ENCODE data around the gene L1CAM.

The L1CAM gene

DNA sequence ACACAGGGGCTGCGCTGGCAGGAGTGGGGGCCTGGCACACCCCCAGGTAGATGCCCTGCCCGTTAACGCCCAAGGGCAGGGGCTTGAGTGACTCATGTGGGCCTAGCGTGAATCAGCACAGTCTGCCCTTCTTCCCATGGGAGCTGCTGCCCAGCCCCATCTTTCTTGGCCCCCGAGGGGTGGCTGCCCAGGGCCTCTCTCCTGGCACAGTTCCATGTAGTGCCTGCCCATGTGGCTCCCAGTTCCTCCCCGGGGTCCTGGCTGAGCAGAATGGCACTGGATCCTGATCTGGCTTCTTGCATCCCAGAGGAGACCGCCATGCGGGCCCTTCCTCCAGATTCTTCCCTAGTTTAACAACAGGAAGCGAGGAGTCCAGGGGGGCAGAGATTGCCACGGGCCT, 16.4 kb upstream of the L1CAM start:
- DNase-seq: no peak

DNA sequence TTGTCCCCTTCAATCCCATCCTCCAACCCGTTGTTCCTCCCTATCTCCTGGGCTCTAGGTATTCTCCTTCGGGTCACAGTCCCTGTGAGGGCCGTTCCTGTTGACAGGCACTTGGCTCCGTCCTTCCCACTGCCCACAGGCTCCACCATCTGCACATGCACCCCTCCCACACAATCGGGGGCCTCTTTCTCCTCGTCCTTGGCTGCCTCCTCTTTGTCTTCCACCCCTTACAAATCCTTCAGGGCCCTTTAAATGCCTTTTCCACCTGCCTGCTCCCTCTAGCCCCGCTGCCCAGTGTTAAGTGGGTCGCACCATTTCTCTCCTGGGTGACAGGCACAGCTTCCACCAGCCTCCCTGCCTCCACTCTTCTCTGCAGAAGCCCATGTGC, 15.8 kb upstream of the L1CAM start:
- no peak for DNase-seq

DNA sequence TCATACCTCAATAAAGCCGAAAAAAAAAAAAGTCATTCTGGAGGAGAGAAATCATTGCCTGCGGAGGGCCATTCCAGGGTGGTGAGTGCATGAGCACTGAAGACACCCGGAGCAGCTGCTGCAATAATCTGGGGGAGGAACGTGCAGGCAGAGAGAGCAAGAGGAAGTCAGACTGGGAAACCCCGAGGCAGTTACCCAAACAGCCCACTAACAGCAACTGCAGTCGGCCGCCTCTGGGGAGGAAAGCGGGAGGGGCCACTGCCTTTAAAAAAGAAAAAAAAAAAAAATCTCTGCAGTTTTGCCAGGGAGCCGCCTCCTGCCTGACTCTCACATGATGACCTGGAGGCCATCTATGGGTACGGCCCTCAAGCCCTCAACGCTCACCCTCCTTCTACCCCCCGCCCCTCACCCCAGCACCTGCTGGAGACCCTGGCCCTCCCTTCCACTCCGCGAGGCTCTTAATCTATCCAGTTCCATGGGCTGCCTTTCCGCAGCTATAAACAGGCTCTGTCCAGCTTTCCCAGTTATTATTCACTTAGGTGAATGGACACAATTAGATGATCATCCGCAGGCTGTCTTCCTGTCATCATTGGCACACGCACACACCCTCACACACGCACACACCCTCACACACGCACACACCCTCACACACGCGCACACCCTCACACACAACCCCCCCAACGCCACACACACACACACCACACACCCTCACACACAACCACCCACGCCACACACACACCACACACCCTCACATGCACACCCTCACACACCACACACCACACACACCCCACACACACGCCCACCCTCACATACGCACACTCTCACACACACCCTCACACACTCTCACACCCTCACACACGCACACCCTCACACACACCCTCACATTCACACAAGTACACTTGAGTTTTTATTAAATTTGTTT, 15.1 kb upstream of the L1CAM start:
- DNase-seq: peak; percentile 21

DNA sequence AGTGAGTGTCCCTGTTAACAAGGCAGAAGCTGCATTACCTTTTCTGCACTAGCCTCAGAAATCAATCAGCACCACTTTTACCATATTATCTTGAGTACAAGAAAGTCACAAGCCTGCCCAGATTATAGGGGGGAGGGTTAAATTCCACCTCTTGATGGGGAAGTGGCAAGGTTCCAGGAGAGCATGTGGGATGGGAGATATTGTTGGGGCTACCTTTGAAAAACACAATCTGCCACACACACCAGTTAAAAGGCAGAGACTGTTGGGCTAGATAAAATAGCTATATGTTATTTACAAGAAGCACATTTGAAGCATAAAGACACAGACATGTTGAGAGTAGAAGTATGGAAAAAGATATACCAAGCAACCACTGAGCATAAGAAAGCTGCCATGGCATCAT, 11.9 kb upstream of the L1CAM start:
- DNase-seq: no peak

DNA sequence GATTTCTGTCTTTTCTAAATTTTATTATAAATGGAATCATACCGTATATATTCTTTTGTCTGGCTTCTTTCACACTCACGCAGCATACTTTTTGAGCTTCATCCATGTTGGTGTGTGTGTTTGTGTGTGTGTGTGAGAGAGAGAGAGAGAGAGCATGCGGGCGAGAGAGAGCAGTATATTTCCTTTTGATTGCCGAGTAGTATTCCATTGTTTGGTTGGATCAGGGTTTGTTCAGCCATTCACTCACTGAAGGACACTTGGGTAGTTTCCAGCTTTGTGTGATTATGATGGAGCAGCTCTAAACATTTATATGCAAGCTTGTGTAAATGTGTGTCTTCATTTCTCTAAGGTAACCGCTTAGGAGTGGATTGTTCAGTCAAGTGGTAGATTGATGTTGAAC, 3.1 kb upstream of the L1CAM start:
- DNase-seq: no peak

DNA sequence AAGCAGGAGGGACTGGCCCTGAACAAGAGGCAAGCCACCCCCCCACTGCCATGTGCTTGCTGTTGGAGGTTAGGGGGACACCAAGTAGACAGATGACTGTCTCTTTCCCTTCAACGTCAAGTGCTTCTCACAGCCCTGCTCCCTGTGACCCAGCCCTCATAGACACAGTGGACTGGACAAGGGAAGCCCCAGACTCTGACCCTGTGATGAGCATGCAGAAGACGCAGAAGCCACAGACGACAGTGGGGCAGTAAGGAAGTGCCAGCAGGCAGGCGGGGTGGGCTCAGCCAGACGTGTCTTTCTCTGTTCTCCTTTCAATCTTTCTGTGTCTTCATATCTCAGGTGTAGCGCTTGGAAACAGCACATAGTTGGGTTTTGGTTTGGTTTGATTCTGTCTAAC, 2.4 kb upstream of the L1CAM start:
- DNase-seq: no peak

DNA sequence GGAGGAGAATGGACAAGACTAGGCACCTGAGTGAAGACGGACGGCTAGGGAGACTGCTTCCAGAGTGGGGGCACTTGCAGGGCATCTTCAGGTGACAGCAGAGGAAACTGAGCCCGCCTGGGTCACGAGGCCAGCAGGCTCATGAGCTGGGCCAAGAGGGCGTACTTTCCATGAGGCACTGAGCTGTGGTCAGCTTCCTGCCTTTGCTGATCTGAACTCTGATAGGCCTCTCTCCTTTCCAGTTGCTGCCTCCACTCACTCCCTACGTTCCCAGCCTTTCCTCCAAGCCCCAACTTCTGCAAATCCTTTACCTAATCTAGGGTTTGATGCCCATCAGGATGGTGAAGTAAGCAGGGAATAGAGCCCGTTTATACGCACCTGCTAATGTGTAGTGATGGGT, 1.4 kb upstream of the L1CAM start:
- no peak for DNase-seq

DNA sequence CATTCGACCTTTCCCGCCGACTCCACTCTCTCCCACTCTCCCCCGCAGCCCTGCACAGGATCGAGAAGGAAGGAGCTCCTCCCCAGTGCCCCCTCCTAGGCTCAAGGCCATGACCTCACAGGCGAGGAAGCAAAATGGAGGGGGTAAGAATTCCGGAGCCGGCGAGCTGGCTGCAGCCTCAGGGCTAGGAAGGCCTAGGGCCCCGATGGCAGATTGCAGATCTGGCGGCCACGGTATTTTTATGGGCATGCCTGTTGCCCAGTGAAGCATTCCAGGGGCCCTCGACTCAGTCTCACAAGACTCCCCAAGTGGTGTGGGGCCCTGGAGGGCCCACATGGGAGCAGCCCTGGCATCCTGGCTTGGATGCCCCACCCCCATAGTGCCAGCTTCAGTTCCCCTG, 942 bp upstream of the L1CAM start:
- DNase-seq: no peak

DNA sequence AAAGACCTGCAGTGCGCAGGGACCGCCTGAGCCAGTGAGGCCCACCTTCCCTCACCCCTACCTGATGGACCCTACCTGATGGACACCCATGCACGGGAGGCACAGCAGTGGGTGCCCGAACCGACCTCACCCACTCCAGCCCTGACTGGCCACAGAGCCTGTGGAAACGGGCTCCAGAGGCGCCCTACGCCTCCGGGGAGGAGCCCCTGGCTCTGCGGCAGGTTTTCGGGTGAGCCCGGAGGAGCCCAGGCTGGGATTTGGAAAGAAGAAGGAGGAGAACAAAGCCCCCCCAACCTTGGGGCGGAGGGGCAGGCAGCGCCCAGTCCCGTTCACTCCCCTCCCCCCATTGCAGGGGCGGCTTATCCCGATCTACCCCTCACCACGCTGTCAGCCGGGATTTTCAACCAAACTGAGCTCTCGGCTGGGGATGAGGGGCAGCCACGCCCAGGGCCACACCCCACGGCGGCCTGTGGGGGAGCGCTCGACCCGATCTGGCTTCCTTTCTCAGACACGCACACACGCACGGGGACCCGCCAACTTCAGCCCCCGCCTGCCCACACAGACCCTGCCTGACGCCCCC, 675 bp downstream of the L1CAM start:
- no peak for DNase-seq

DNA sequence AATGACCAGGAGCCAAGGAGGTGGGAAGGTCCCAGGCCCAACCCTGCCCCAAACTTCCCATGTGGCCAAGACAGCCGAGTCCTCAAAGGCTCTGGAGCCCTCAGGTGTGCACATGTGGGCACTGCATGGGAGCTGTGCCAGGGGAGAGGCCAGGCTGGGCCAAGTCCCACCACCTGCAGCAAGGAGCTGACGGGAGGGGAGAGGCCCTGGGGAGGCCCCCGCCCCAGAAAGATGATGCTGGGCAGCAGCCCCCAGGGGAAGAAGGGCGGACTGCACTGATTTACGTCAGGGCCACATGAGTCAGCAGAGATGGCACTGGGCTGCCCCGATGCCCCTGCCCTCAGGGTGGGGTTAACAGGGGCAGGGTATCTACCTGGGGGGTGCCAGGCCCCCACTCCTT, 1.4 kb downstream of the L1CAM start:
- no peak for DNase-seq

DNA sequence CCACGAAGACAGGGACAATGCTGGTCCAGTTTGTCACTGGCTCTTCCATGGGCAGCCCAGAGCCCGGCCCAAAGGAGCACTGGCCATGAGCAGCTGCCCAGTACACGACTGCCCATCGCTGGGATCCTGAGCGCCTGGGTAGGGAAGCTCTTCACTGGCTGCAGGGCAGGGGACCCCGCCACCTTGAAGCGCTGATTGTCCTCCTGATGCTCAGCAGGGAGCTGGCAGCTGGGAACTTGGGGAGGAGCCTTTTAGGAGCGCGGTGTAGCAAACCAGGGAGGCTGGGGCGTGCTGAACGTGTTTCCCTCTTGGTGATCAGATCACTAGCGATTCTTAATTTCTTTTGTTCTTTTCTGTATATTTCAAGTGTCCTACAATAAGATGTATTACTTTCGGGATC, 1.8 kb downstream of the L1CAM start:
- no peak for DNase-seq

DNA sequence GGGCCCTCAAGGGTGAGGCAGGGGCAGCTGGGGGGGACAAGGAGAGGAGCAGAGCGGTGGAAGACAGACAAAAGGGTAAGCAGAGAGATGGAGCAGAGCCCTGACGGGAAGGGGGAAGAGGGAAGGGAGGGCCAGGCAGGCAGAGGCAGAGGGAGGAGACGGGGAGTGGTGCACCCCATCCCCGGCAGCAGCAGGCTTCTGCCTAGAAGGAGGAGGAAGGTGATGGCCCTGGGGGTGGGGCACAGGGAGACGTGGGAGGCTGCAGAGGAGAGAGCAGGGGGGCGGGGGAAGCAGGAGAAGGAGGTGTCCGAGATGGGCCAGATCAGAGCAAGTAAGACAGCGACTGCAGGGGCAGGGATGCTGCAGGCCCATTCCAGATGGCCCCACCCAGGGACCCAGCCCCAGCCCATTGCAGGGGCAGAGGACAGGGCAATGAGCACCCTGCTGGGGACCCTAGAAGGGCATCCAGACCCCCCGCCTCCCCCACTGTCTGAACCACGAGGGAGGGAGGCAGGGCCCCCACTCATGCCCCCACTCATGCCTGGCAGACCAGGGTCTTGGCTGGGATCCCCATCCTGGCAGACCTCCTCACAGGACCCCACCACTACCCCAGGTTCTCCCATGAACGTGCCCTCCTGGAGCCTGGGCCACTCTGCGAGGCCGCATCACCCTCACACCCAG, 2.7 kb downstream of the L1CAM start:
- DNase-seq: no peak

DNA sequence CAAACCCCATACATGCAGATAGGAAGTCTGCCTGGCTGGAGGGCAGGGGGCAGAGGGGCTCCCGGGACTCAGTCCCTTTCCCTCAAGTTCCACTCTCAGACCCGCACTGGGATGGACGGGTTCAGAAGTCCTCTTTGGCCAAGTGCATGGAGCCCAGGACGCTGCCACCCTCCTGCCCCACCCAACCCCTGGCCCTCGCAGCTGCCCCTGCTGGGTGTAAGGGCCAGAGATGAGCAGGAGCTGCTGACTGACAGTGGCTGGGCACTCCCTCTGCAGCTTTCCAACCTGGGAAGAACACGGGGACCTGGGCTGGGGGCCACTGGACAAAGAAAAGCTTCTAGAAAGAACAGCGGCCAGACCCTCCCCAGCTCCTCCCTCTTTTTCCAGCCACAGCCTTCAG, 3.4 kb downstream of the L1CAM start:
- DNase-seq: no peak

DNA sequence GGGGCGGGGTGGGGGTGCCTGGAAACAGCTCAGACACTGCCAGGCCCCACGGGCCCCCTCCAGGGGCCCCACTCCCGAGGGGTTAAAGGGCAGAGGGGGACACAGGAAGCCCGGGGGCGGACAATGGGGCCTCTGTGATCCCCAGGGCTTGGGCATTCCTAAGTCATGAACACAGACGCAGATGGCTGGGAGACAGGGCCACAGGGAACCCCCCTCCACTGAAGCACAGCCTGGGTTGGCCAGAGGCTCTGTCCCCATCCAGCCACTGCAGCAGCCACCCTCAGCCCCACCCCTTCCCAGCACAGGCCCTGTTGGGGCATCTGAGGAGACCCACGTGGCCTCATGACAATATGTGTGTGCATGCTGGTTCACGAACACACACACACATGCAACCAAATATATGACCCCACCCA, 3.9 kb downstream of the L1CAM start:
- DNase-seq: no peak

DNA sequence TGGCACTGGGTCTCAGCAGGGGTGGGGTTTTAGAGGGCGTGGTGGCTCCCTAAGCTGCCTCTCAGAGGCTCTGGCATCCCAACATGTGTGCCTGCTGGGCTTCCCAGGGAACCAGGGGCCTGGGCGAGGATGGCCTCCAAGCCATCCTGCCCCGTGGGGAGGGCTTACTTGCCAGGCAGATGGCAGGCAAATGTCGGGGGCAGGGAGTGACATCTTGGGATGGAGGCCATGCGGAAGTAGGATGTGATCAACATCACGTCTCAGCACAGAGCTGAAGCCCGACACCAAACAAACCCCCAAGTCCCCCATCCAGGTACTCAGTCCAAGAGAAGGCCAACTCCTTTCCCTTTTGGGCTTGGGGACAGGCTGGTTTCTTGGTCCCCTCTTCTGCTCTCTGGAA, 4.7 kb downstream of the L1CAM start:
- no peak for DNase-seq

DNA sequence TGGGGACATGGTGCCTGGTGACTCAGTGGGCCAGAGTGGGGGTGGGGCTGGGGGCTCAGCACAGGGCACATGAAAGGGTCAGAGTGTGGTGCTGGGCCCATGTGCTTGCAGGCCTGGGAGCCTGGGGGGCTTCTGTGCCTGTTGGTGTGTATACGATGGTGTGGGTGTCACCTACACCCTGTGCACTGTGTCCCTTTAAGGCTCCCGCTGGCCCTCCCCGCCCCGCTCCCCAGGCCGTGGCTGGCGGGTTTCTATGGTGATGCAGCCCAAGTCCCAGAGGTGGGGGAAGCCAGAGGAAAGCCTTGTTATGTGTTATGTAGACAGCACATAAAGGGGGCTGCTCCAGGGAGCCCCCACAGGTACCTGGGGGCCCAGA, 5.5 kb downstream of the L1CAM start:
- no peak for DNase-seq

DNA sequence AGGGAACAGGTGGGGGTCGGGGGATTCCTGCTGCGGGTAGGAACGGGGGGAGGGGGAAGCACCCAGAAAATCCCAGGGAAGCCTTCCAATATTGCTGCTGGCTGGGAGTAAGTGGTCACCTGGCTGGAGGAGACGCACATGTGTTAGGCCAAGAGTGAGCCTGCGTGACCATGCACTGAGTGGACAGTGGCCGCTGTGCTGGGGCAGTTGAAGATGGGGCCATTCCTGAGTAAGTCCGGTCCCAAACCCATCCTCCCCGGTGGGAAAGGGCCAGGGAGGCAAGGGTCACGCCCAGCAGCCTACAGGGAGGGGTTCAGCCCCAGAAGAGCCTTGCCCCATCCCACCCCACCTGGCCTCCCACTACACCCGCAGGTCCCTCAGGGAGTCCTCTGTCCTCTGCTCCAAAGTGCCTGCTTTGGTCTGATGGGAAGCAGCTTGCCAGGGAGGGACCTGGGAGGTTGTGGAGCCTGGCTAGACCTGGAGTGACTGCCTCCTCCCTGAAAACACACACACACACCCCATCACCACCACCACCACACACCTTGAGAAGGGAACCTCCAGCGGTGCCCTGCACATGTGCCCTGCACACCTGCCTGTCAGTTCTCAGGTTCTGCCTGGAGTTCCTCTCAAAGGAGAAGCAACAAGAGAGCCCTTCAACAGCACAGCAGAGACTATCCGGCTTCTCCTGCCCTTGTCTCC, 6.1 kb downstream of the L1CAM start:
- DNase-seq: no peak

DNA sequence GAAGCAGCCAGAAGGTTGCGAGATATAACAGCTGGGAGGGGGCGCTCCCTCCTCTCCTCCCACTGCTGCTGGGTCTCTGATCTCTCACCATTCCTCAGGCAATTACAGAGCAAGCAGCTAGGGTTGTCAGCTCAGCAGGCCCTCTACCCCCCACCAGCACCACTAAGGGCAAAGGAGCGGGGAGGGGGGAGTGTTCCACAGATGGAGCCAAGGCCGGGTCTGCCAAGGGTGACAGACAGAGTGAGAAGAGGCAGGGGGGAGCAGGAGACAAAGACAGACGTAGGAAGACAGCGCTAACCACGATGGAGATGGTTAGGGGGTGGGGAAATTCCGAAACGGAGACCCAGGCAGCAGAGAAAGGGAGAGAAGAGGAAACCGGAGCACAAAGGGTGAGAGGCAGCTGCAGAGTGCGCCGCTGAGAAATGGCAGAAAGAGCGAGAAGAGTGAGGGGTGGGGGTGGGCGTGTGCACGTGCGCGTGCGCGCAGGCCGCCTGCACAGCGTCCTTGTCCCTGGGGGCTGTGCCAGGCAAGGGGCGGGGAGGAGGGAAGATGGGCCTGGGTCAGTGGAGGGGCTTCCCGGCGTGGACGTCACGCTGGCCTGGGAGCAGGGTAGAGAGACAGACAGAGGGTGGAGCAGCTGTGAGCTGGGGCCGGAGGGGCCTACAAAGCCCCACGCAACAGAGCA, 6.9 kb downstream of the L1CAM start:
- DNase-seq: no peak

DNA sequence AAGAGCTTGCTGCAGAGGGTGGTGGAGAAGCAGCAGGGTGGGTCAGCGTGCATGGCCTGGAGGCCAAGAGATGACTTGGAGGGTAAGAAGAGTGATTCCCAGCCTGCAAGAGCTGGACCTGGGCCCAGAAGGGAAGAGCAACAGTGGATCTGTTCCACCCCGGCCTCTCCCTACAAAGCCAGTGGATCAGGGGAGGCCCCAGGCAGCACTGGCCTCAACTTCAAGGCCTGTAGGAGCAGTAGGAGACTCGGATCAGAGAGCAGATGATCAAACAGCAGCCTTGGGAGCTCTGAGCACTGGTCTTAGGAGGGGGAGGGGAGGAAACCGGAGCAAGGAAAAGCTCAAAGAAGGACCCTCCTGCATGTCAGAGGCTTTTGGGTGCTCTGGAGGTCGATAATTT, 7.6 kb downstream of the L1CAM start:
- DNase-seq: no peak

DNA sequence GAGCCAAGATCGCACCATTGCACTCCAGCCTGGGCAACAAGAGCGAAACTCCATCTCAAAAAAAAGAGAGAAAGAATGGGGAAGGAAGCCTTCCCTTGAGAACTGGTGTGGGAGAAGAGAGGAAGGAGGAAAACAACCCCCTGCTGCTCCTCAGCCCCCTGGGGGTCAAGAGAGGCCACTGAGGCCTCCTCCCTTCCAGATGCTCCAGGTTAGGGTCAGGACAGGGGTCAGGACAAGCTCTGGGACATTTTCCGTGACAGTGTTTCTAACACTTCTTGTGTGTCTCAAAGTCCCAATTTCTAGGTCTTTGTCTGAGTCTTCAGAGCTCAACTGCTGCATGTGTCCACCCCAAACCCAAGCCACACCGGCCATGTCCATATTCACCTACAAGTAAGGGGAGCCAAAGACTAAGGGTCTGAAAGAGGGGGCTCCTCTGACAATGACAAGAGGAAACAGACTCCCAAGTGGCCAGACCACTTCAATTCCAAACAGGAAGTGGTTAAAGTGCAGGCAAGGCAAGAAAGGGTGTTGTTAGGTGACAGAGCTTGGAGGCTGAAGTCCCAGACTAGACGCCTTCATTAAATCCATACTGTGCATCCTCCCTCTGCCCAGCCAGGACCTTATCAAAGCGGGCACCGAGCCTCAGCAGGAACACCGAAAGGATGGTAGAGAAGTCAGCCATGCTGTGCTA, 8.3 kb downstream of the L1CAM start:
- no peak for DNase-seq

DNA sequence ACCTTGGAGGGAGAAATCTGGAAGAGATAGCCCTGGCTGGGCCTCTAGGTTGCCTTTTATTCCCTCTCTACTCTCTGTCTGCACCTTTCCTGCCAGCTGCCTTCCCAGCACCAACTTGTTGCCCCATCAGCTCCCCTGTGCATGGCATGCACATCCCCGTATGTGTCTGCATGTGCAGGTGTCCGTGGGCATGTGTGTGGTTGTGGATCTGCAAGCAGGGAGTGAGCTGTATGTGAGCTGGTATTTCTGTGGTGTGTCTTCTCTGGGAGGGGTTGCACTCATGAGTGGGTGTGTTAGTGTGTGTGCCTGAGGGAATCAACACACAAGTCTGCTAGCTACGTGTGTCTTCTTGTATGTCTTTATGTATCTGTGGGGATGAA, 9.9 kb downstream of the L1CAM start:
- no peak for DNase-seq

DNA sequence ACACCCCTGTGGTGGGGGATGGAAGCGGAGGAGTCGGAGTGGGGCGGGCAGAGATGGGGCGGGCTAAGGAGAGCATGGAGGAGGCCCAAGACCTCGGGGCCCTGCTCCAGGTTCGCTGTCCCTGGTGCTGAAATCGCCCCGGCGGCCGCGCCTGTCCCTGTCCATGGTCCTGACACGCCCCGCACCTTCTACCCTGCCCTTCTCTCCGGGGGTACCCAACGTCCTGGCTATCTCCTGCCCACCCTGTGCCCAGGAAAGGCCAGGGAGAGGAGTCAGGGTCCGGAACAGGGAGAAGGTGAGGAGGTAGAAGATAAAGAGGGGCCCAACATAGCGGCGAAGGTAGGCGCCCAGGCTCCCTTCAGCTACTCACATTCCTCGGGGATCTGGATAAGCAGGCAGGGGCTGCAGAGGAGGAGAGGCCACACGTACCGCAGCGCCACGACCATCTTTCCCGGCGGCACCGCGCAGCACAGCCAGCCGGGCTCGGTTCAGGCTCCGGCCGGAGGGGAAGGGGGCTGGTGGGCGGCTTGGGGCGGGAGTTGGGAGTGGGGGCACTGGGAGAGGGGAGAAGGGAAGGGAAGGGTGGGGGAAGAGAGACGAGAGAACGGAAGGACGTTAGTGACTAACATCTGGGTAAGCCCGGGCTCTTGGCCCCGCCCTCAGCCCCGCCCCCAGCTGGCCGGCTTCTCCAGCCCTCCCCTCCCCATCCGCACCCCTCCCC, 10.4 kb downstream of the L1CAM start:
- DNase-seq: peak; percentile 48

Measured in effector CD8-positive, alpha-beta T cell (primary cell).